ENCODE data around the gene PGAP1. TPM values are rescaled to one million over a fixed set of nuclear protein-coding genes. Genes with fewer than 3 reads are reported as not detected.

PGAP1 gene
- total RNA-seq, 2 donors from 2014 or later: 8.3 to 12.0 TPM

- H3K4me1 ChIP-seq (replicated peaks): no peaks in the 10 kb centered on the region
- 44% methylated on average over 4 of the region's 4 CpGs for WGBS
- no peaks in the 10 kb centered on the region for H3K9me3 ChIP-seq
- TF ChIP-seq POLR2AphosphoS5 (IDR thresholded peaks at IDR 0.05): no peak
- no peak for TF ChIP-seq POLR2A (IDR thresholded peaks at IDR 0.05)
- TF ChIP-seq, protein P1, sequence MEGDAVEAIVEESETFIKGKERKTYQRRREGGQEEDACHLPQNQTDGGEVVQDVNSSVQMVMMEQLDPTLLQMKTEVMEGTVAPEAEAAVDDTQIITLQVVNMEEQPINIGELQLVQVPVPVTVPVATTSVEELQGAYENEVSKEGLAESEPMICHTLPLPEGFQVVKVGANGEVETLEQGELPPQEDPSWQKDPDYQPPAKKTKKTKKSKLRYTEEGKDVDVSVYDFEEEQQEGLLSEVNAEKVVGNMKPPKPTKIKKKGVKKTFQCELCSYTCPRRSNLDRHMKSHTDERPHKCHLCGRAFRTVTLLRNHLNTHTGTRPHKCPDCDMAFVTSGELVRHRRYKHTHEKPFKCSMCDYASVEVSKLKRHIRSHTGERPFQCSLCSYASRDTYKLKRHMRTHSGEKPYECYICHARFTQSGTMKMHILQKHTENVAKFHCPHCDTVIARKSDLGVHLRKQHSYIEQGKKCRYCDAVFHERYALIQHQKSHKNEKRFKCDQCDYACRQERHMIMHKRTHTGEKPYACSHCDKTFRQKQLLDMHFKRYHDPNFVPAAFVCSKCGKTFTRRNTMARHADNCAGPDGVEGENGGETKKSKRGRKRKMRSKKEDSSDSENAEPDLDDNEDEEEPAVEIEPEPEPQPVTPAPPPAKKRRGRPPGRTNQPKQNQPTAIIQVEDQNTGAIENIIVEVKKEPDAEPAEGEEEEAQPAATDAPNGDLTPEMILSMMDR (IDR thresholded peaks at IDR 0.05): no peak
- H3K27me3 ChIP-seq (replicated peaks; ENCODE audit: insufficient read depth): no peaks in the 10 kb centered on the region
- intact Hi-C loops (cut with DNase I): no loop called here
- no peak overlapping the region for H3K27ac ChIP-seq
- no peak for DNase-seq (ENCODE audit: low spot score)
- no peaks in the 10 kb centered on the region for H3K36me3 ChIP-seq
- no peak overlapping the region for H3K4me3 ChIP-seq
Observed at GRCh38 chr2:196853301-196854087, 73.0 kb downstream of the PGAP1 start.

- H3K4me3 ChIP-seq: no peak overlapping the region
- WGBS: 82% methylated on average over 1 of the region's 1 CpG
- H3K36me3 ChIP-seq: no peaks in the 10 kb centered on the region
- H3K27me3 ChIP-seq (replicated peaks; ENCODE audit: insufficient read depth): no peaks in the 10 kb centered on the region
- H3K27ac ChIP-seq: no peak overlapping the region
- no peak for DNase-seq (ENCODE audit: low spot score)
- TF ChIP-seq, protein P1 (IDR thresholded peaks at IDR 0.05): no peak
- TF ChIP-seq POLR2A (IDR thresholded peaks at IDR 0.05) (no peak), POLR2AphosphoS5 (IDR thresholded peaks at IDR 0.05) (no peak)
- no peaks in the 10 kb centered on the region for H3K9me3 ChIP-seq
- H3K4me1 ChIP-seq (replicated peaks): no peaks in the 10 kb centered on the region
- intact Hi-C loops (cut with DNase I): no loop called here
Observed at GRCh38 chr2:196851088-196851487, 75.4 kb downstream of the PGAP1 start.

- Histone ChIP-seq H3K9me3 (no peaks in the 10 kb centered on the region), H3K4me3 (no peak overlapping the region), H3K4me1 (replicated peaks) (no peaks in the 10 kb centered on the region), H3K36me3 (no peaks in the 10 kb centered on the region), H3K27ac (no peak overlapping the region), H3K27me3 (replicated peaks; ENCODE audit: insufficient read depth) (no peaks in the 10 kb centered on the region)
- DNase-seq (ENCODE audit: low spot score): peak; percentile 8
- TF ChIP-seq, protein P1 (IDR thresholded peaks at IDR 0.05): peak in 1 of 4 experiments; percentile 36
- TF ChIP-seq POLR2AphosphoS5 (IDR thresholded peaks at IDR 0.05): no peak
- intact Hi-C loops (cut with DNase I): no loop called here
Observed at GRCh38 chr2:196849895-196850294, 76.6 kb downstream of the PGAP1 start.

GRCh38 chr2:196846295-196846694 is 80.2 kb downstream of the PGAP1 start:
- DNase-seq (ENCODE audit: low spot score): no peak
- Histone ChIP-seq H3K27me3 (replicated peaks; ENCODE audit: insufficient read depth) (no peaks in the 10 kb centered on the region), H3K4me1 (replicated peaks) (no peaks in the 10 kb centered on the region), H3K9me3 (no peaks in the 10 kb centered on the region), H3K36me3 (no peaks in the 10 kb centered on the region), H3K4me3 (no peak overlapping the region), H3K27ac (no peak overlapping the region)
- intact Hi-C loops (cut with DNase I): no loop called here
- TF ChIP-seq POLR2AphosphoS5 (IDR thresholded peaks at IDR 0.05) (no peak), POLR2A (IDR thresholded peaks at IDR 0.05) (no peak)
- TF ChIP-seq, protein P1 (IDR thresholded peaks at IDR 0.05): no peak

GRCh38 chr2:196845371-196845770 is 81.1 kb downstream of the PGAP1 start:
- no peak for DNase-seq (ENCODE audit: low spot score)

More at GRCh38 chr2:196845371-196845770, 81.1 kb downstream of the PGAP1 start:
- Histone ChIP-seq H3K27ac (no peak overlapping the region), H3K9me3 (no peaks in the 10 kb centered on the region), H3K4me3 (no peak overlapping the region), H3K36me3 (no peaks in the 10 kb centered on the region), H3K4me1 (replicated peaks) (no peaks in the 10 kb centered on the region), H3K27me3 (replicated peaks; ENCODE audit: insufficient read depth) (no peaks in the 10 kb centered on the region)
- intact Hi-C loops (cut with DNase I): no loop called here
- WGBS: 86% methylated on average over 3 of the region's 3 CpGs
- no peak for TF ChIP-seq POLR2AphosphoS5 (IDR thresholded peaks at IDR 0.05)
- TF ChIP-seq POLR2A (IDR thresholded peaks at IDR 0.05): no peak
- TF ChIP-seq, protein P1 (IDR thresholded peaks at IDR 0.05): no peak
